ENCODE results near the gene SDK1. TPM values are rescaled to one million over a fixed set of nuclear protein-coding genes. Genes with fewer than 3 reads are reported as not detected.

The SDK1 gene
- total RNA-seq, 2 donors from 2014 or later: 3.1 to 3.6 TPM

DNA sequence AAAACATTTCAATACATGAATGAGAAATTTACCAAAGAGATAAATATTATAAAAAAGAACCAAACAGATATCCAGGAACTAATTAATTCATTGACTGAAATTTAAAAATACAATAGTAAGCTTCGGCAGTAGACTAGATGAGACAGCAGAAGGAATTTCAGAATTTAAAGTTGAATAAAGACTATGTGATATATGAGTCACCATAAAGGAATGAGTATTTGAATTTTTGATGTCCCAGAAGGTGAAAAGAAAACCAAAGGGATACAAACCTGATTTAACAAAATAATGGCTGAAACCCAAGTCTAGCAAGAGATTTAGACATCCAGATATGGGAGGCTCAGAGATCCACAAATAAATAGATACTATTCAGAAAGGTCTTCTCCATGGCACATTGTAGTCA, 757.1 kb downstream of the SDK1 start:
- TF ChIP-seq, protein P1, sequence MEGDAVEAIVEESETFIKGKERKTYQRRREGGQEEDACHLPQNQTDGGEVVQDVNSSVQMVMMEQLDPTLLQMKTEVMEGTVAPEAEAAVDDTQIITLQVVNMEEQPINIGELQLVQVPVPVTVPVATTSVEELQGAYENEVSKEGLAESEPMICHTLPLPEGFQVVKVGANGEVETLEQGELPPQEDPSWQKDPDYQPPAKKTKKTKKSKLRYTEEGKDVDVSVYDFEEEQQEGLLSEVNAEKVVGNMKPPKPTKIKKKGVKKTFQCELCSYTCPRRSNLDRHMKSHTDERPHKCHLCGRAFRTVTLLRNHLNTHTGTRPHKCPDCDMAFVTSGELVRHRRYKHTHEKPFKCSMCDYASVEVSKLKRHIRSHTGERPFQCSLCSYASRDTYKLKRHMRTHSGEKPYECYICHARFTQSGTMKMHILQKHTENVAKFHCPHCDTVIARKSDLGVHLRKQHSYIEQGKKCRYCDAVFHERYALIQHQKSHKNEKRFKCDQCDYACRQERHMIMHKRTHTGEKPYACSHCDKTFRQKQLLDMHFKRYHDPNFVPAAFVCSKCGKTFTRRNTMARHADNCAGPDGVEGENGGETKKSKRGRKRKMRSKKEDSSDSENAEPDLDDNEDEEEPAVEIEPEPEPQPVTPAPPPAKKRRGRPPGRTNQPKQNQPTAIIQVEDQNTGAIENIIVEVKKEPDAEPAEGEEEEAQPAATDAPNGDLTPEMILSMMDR (IDR thresholded peaks at IDR 0.05): no peak
- H3K4me3 ChIP-seq: no peak overlapping the region
- no peak for DNase-seq (ENCODE audit: low spot score)
- H3K4me1 ChIP-seq: no peaks in the 10 kb centered on the region
- H3K27me3 ChIP-seq: no peaks in the 10 kb centered on the region
- no peaks in the 10 kb centered on the region for H3K36me3 ChIP-seq
- H3K9me3 ChIP-seq: peaks cover 0 to 8% of the 10 kb centered on the region in 2 donors
- H3K27ac ChIP-seq: no peak overlapping the region

DNA sequence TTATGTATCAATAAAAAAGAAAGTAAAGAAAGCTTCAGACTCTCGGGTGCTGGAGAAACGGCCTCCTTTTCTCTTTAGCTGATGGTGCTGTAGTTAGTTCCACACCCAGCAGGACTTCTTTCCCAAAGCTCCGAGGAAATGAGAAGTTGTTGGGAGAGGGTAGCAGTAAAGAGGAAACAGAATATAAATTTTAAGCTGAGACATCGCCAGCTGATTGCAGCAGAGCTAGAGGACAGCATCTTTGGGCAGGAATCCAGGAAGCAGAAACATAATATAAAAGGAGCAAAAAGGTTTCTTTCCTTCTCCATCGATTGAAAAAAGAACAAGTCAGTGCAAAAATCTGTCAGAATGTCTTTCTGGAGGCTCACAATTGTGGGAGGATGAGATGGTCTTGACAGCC, 764.1 kb downstream of the SDK1 start:
- Histone ChIP-seq H3K27ac (no peak overlapping the region), H3K9me3 (no peaks in the 10 kb centered on the region), H3K4me1 (peaks cover 0 to 6% of the 10 kb centered on the region in 2 donors), H3K36me3 (no peaks in the 10 kb centered on the region), H3K4me3 (no peak overlapping the region), H3K27me3 (no peaks in the 10 kb centered on the region)
- TF ChIP-seq, protein P1 (IDR thresholded peaks at IDR 0.05): no peak
- peak; percentile 7 for DNase-seq (ENCODE audit: low spot score)

DNA sequence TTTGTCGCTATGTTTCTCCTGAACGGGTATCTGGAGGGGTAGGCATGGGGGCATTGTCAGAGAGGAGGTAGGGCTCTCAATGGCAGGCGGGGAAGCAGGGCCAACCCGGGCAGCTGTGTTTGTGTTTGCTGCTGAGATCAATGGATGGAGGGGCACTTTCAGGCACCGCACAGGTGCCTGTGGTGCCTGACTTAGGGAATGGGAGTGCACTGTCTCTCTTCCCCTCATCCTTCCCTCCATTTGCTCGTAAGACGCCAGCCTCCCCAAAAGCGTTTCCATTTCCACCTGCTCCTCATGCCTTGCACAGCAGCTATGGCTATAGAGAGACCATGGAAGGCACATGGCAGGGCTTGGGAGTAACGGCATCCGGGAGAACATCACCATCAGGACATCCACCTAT, 765.2 kb downstream of the SDK1 start:
- DNase-seq (ENCODE audit: low spot score): peak; percentile 18
- Histone ChIP-seq H3K9me3 (no peaks in the 10 kb centered on the region), H3K36me3 (no peaks in the 10 kb centered on the region), H3K27ac (no peak overlapping the region), H3K4me3 (no peak overlapping the region), H3K27me3 (no peaks in the 10 kb centered on the region), H3K4me1 (peaks cover 0 to 6% of the 10 kb centered on the region in 2 donors)
- TF ChIP-seq, protein P1 (IDR thresholded peaks at IDR 0.05): no peak

DNA sequence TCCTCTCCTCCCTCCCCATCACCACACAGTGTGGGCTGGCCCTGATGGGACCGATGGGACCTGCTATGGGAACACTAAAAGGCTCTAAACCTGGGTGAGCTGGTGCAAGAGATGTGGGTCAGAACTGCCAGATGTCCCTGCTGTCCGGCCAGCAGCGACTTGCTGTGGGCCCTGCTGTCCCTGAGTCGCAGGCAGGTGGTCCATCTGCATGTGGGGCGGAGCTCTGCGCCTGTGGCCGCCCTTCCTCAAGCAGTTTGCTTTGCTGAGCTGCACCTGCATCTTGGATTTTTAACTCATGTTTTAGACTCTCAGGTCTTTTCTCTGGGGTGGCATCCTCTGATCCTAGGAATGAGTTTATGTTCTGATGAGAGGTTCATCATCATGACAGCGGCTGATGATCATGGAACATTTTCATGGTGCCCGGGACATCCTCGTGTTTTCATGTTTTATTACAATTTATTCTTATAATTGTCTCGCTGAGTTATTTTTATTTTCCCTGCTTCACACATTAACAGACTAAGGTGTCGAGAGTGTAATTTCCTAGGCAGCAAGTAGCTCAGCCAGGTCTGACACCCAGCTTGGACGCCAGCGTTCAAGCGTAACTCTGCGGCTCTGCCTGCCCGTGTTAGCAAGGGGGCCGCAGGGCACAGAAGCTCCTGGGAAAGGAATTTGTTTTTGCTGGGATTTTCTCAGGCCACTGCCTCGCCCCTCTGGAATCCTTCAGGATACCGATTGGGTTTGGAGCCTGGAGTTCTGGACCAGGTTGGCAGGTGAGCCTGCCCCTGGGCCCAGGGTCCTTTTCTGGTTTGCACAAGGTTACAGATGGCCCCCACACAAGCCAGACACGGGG, 765.8 kb downstream of the SDK1 start:
- TF ChIP-seq, protein P1 (IDR thresholded peaks at IDR 0.05): no peak
- peak; percentile 38 for DNase-seq (ENCODE audit: low spot score)
- H3K27ac ChIP-seq: no peak overlapping the region
- no peaks in the 10 kb centered on the region for H3K9me3 ChIP-seq
- no peak overlapping the region for H3K4me3 ChIP-seq
- peaks cover 0 to 6% of the 10 kb centered on the region in 2 donors for H3K4me1 ChIP-seq
- H3K27me3 ChIP-seq: no peaks in the 10 kb centered on the region
- no peaks in the 10 kb centered on the region for H3K36me3 ChIP-seq

DNA sequence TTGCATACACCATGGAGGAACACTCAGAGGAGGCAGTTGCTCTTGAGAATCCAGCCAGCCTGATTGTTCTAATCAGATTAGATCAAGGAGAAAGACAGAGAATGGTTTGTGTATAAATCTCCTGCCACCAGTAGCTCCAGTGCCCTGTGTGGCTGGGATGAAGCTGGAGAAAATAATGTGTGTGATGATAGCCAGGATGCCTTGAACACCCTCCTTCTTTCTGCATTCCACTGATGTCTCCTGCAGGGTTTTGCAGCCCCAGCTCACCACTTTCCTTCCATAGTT, 766.4 kb downstream of the SDK1 start:
- H3K27ac ChIP-seq: no peak overlapping the region
- TF ChIP-seq, protein P1 (IDR thresholded peaks at IDR 0.05): no peak
- H3K4me3 ChIP-seq: no peak overlapping the region
- no peak for DNase-seq (ENCODE audit: low spot score)
- H3K27me3 ChIP-seq: no peaks in the 10 kb centered on the region
- no peaks in the 10 kb centered on the region for H3K36me3 ChIP-seq
- H3K4me1 ChIP-seq: peaks cover 0 to 6% of the 10 kb centered on the region in 2 donors
- no peaks in the 10 kb centered on the region for H3K9me3 ChIP-seq

DNA sequence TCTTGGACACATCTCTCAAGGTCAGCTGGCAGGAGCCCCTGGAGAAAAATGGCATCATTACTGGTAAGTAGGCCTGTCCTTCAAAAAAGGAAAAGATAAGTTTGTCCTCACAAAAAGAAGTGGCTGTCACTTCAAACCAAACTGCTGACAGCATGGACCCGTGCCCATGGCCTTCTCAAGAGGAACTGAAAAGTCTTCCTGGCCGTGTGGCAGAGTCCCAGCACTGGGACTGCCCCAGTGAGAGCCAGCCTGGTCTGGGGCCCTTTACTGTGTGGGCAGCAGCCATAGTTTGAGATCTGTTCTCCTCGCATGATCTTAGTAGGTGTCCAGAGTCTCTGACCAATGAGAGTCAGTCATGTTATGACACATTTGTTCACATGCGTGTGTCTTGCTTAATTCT, 766.8 kb downstream of the SDK1 start:
- Histone ChIP-seq H3K36me3 (no peaks in the 10 kb centered on the region), H3K27me3 (no peaks in the 10 kb centered on the region), H3K27ac (no peak overlapping the region), H3K4me1 (peaks cover 0 to 6% of the 10 kb centered on the region in 2 donors), H3K9me3 (no peaks in the 10 kb centered on the region), H3K4me3 (no peak overlapping the region)
- TF ChIP-seq, protein P1 (IDR thresholded peaks at IDR 0.05): no peak
- DNase-seq (ENCODE audit: low spot score): peak; percentile 56

Measured in right atrium auricular region (tissue), 2 donors.